NCI-H446 treated with DMSO at 0.1 percent for 48 hours (cell line): ENCODE measurements around the gene ACTN4.

Source experiments
- DNase-seq: peaks from one replicate; lab custom pipeline; 2025; lab: John Stamatoyannopoulos, UW

ACTN4 gene

GRCh38 chr19:38709671-38710415, 62.4 kb downstream of the ACTN4 start:
- DNase-seq = no peak

GRCh38 chr19:38710416-38710702, 62.9 kb downstream of the ACTN4 start:
- DNase-seq = no peak

GRCh38 chr19:38710928-38711725, 63.7 kb downstream of the ACTN4 start:
- DNase-seq = no peak

DNA sequence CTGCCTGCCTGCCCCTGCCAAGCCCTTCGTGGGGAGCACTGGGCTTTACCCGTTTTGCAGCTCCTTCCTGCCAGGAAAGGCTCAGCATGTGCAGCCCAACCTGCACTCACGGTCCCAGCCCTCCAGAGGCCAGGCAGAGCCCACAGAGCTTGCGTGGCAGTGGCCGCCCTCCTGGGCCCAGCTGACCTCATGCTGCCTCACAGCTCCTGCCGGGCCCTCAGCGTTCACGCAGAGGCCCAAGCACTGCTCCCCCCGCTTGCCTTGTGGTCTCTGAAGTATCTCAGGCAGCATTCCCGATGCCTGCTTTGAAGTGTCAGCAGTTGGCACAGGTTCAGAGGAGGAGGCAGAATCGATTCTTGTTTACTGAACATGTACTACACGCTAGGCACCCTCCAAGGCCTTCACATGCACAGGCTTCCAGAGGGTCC, 64.3 kb downstream of the ACTN4 start:
- no peak for DNase-seq

DNA sequence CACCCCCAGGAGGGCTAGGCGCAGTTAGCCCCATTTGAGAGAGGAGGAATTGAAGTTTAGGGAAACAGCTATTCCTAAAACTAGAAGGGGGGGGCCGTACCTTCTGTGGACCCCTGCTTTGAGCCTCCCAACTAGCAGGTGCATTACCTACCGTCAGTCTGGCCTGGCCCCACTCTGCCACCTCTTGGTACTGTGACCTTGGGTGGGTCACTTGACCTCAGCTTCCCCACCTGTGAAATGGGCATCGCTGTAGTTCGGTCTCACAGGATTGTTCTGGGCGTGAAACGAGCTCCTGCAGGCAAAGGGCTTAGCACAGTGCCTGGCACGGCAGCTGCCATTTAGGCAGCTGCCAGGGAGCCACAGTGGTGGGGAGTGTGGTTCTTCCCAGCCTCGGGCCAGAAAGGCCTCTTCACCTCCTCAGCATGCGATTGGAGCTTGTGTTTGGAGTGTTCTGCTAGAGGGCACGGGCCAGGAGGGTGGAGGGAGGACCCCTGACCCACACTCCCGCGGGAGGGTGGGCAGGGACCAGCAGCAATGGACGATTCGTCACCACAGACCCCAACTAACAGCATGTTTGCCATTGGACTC, 64.8 kb downstream of the ACTN4 start:
- no peak for DNase-seq

DNA sequence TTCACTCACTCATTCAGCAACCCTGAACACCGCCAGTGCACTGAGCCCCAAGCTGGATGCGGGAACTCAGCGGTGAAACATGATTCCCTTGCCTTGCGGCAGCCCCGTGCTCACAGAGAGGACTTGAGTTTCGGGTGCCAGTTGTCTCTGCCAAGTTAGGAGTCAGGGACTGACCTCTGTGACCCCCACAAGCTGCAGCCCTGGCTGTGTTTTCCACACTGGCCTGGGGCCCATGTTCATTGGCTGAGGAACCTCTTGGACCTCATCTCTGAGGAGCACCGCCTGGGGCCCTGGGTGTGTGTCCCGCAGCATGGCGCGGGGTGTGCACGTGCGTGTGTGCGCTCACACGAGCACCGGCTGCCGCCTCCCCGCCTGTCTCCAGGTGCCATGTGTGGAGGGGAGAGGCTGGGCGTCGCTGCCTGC, 65.8 kb downstream of the ACTN4 start:
- no peak for DNase-seq

DNA sequence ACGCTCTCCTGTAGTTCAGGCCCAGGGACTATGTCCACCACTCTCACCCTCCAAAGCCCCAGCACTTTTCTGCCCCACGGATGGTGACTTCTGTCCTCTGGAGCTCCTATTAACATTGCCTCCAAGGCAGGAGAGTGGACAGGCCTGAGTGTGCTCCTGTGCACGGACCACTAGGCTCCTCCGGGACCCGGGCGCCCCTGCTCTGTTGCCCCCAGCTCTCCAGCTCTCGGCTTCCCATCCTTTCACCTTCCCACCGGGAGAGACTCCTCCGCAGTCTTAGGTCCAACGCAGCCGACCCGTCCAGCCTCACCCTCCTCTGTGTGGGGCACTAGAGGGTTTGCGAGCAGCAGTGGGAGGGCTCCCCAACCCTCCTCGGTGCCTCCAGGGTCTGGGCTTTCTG, 66.4 kb downstream of the ACTN4 start:
- no peak for DNase-seq

DNA sequence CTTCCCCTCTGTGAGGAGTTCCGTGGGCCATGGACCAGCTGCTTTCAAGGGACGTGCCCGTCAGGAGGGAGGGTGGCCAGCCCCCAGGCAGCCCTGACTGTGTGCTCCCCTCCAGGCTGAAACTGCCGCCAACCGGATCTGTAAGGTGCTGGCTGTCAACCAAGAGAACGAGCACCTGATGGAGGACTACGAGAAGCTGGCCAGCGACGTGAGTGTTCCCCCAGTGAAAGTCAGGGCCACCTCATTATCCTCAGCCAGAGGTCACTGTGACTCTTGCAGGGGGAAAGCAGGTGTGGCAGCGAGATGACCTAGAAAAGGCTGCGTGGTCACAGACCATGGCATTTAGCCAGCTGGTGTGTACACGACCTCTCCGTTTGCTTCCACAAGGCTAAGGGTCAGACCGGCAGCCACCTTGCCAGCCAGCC, 66.9 kb downstream of the ACTN4 start:
- no peak for DNase-seq

- DNase-seq = peak; percentile 14
These were observed 68.1 kb downstream of the ACTN4 start for GRCh38 chr19:38715555-38715954.

DNA sequence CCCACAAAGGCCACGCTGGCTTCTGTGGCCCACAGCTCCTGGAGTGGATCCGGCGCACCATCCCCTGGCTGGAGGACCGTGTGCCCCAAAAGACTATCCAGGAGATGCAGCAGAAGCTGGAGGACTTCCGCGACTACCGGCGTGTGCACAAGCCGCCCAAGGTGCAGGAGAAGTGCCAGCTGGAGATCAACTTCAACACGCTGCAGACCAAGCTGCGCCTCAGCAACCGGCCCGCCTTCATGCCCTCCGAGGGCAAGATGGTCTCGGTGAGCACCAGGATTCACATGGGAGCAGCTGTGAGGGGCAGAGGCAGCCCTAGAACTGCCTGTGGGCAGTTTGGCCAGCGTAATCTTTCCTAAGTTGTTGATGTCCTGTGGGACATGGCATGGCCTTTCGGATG, 69.6 kb downstream of the ACTN4 start:
- DNase-seq = no peak

GRCh38 chr19:38717855-38718254, 70.4 kb downstream of the ACTN4 start:
- DNase-seq = no peak

DNA sequence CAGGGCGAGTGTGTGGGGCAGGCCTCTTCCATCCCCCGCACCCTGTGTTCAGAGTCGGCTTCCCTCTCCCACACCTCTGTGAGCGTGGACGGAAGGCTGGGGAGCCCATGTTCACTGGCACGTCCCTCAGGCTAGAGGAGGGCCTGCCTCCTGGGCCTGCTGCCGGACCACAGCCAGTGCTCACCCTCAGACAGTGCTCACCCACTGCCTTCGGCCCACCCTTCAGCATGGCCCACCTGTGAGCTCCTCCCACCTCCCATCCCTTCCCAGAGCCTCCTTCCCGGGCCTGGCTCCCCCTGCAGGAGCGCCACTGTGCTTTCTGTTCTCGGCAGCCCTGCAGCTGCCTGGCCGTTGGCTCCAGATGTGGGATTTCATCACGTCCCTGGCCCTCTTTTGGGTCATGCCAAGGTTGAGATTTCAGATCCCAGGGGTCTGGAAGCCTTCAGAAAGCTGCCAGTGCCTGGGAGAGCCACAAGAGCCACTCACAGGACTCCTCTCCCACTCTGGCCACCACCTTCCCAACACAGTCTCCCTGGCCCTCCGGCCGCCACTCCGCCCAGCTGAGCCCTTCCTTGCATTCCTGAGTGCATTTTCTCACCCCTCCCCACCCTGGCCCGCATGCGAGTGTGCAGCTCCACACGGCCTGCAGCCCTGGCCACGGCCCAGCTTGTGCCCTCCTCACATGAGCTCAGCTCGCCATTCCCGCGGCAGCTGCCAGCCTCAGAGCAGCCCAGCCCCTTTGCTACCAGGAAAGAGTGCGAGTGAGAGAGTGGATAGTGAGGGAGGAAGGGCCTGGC, 71.5 kb downstream of the ACTN4 start:
- no peak for DNase-seq

- DNase-seq = no peak
These were observed 72.5 kb downstream of the ACTN4 start for GRCh38 chr19:38719761-38720558.

GRCh38 chr19:38720559-38721236, 73.2 kb downstream of the ACTN4 start:
- no peak for DNase-seq

DNA sequence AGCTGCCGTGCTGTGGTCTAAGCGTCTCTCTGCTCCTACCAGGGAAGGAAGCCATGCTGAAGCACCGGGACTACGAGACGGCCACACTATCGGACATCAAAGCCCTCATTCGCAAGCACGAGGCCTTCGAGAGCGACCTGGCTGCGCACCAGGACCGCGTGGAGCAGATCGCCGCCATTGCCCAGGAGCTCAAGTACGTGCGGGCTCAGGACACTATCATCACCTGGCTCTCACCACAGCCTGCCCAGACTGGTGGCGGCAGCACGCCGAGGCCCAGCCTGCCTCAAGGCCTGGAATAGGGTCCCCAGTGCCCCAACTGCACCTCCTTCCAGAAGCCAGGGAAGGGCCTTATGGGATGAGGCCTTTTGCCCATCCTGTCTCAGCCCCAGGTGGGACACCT, 74.0 kb downstream of the ACTN4 start:
- DNase-seq = no peak

DNA sequence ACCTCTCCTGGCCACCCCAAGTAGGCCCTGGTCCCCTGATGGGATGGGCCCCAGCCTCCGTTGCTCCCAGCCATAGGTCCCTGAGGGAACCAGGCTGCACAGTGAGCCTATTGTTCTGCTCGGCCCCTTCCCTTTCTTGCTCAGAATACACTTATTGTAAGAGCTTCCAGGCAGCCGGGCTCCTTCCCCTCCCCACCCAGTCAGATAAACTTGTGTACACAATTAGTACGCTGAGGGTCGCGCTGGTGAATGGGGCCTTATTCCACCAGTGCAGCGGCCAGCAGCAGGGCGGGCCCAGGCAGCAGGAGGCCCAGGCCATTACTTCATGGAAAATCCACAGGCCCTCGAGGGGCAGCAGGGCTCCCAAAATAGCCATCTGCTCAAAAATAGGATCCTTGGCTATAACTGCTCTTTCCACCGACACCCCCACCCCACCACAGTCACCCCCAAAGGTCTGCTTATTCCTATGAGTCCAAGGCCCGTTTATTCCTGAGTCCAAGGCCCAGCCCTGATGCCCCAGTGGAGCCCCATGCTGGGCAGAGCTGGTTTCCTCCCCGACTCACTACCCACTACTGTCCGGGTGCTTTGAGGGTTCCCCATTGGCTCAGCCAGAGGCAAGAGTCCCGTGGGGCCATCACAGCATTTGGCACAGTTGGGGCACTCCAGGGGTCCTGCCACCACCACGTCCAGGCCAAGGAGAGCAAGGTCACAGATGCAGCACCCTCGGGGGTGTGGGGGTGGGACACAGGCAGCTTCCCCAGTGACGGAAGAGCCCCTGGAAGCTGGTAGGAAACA, 74.7 kb downstream of the ACTN4 start:
- no peak for DNase-seq

GRCh38 chr19:38722947-38723605, 75.6 kb downstream of the ACTN4 start:
- DNase-seq = no peak

DNA sequence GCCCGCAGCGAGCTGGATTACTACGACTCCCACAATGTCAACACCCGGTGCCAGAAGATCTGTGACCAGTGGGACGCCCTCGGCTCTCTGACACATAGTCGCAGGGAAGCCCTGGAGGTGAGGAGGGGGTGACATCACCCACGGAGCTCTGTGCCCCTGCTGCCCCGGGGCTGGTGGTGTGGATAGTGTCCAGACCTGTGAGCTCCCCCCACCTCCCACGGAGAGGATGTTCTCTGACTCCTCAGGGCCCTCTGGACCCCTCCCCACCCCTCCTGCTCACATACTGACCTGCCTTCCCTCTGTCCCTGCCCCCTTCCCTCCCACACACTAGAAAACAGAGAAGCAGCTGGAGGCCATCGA, 76.1 kb downstream of the ACTN4 start:
- no peak for DNase-seq

DNA sequence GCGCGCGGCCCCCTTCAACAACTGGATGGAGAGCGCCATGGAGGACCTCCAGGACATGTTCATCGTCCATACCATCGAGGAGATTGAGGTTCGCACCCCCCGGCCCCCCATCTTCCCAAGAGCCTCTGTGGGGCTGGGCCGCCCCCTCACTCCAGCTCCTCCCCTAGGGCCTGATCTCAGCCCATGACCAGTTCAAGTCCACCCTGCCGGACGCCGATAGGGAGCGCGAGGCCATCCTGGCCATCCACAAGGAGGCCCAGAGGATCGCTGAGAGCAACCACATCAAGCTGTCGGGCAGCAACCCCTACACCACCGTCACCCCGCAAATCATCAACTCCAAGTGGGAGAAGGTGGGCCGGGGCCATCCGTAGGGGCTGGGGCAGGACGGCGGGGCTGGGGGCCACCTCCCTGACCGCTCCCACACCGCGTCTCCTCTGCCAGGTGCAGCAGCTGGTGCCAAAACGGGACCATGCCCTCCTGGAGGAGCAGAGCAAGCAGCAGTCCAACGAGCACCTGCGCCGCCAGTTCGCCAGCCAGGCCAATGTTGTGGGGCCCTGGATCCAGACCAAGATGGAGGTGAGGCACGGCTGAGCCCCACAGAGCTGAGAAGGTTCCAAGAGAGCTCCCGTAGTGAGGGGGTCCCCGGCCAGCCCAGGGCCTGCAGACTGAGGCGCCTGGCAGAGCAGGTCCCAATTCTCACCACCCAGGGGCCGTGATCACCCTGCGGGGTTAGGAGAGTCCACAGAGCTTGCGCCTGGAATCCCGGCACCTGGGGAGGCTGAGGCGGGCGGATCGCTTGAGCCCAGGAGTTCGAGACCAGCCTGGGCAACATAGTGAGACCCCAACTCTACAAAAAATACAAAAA, 76.8 kb downstream of the ACTN4 start:
- no peak for DNase-seq
